ENCODE results near the gene SYT14. TPM values are rescaled to one million over a fixed set of nuclear protein-coding genes. Genes with fewer than 3 reads are reported as not detected.

Gene SYT14
- total RNA-seq, 4 donors from 2014 or later = 0.11 to 0.42 (median 0.15) TPM

DNA sequence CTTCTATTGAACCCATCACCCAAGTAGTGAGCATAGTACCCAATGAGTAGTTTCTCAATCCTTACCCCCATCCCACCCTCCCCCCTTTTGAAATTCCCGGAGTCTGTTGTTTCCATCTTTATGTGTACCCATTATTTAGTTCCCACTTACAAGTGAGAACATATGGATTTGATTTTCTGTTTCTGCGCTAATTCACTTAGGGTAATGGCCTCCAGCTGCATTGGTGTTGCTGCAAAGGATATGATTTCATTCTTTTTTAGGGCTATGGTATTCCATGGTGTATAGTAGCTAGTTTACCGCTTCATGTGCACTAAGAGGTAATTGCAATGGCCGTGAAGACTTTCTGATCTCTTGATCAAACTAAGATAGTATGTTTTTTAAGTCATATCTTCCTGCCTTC lies 187.1 kb downstream of the SYT14 start:
- TF ChIP-seq, protein P1, sequence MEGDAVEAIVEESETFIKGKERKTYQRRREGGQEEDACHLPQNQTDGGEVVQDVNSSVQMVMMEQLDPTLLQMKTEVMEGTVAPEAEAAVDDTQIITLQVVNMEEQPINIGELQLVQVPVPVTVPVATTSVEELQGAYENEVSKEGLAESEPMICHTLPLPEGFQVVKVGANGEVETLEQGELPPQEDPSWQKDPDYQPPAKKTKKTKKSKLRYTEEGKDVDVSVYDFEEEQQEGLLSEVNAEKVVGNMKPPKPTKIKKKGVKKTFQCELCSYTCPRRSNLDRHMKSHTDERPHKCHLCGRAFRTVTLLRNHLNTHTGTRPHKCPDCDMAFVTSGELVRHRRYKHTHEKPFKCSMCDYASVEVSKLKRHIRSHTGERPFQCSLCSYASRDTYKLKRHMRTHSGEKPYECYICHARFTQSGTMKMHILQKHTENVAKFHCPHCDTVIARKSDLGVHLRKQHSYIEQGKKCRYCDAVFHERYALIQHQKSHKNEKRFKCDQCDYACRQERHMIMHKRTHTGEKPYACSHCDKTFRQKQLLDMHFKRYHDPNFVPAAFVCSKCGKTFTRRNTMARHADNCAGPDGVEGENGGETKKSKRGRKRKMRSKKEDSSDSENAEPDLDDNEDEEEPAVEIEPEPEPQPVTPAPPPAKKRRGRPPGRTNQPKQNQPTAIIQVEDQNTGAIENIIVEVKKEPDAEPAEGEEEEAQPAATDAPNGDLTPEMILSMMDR (IDR thresholded peaks at IDR 0.05) = no peak
- TF ChIP-seq EP300 (IDR thresholded peaks at IDR 0.05) = no peak
- no peak for TF ChIP-seq POLR2A (IDR thresholded peaks at IDR 0.05; ENCODE audit: low read depth)
- 80% methylated on average over 4 of the region's 4 CpGs for WGBS
- Histone ChIP-seq H3K27ac (replicated peaks in 1 of 4) (no peak overlapping the region), H3K27me3 (no peaks in the 10 kb centered on the region), H3K4me3 (no peak overlapping the region), H3K9me3 (no peaks in the 10 kb centered on the region), H3K36me3 (no peaks in the 10 kb centered on the region), H3K4me1 (no peaks in the 10 kb centered on the region)
- intact Hi-C loops (cut with DNase I) = no loop called here
- DNase-seq (ENCODE audit: extremely low spot score) = no peak

DNA sequence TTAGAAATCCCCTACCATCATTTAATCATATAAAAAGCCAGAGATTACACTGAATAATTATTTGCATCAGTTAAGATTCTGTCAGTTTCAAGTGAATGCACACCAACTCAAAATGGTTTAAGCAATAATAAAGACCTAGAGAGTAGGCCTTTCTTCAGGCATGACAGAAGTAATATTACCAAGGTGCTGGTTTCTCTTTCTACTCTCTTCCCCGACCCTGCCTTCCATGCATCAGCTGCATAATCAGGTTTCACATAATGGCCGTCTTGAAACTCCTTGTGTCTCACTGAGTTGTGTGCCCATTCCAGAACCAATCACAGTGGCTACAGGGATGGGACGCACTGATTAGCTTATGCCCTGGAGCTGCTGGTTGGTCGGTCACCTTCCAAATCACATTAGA lies 191.1 kb downstream of the SYT14 start:
- Histone ChIP-seq H3K4me3 (no peak overlapping the region), H3K9me3 (no peaks in the 10 kb centered on the region), H3K27ac (replicated peaks in 1 of 4) (no peak overlapping the region), H3K36me3 (no peaks in the 10 kb centered on the region), H3K27me3 (peaks cover 0 to 9% (median 0%) of the 10 kb centered on the region in 4 donors), H3K4me1 (no peaks in the 10 kb centered on the region)
- no peak for TF ChIP-seq POLR2AphosphoS5 (IDR thresholded peaks at IDR 0.05)
- no peak for TF ChIP-seq EP300 (IDR thresholded peaks at IDR 0.05)
- TF ChIP-seq, protein P1 (IDR thresholded peaks at IDR 0.05) = no peak
- no peak for TF ChIP-seq POLR2A (IDR thresholded peaks at IDR 0.05; ENCODE audit: low read depth)
- DNase-seq (ENCODE audit: extremely low spot score) = no peak
- intact Hi-C loops (cut with DNase I) = no loop called here
- WGBS = 85% methylated on average over 3 of the region's 4 CpGs

DNA sequence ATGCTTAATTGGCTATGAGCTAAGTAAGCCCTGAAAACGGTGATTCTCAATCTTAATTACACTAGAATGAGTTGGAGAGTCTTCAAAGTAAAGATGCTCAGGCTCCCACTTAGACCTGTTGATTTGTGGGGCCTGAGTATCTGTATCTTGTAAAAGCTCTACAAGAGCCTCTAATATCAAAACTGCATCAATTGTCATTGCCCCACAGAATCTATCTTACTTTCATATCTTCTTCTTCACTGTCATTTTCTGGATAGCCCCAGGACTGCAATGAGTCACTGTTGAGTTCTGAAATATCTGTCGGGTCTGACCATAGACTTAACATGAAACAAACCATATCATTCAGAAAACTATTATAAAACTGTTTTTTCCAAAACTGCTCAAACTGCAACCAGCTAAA lies 191.7 kb downstream of the SYT14 start:
- Histone ChIP-seq H3K4me1 (no peaks in the 10 kb centered on the region), H3K27me3 (peaks cover 0 to 14% (median 0%) of the 10 kb centered on the region in 4 donors), H3K36me3 (no peaks in the 10 kb centered on the region), H3K27ac (replicated peaks in 1 of 4) (no peak overlapping the region), H3K9me3 (no peaks in the 10 kb centered on the region), H3K4me3 (no peak overlapping the region)
- 84% methylated on average over 2 of the region's 2 CpGs for WGBS
- TF ChIP-seq EP300 (IDR thresholded peaks at IDR 0.05) (no peak), POLR2AphosphoS5 (IDR thresholded peaks at IDR 0.05) (no peak), POLR2A (IDR thresholded peaks at IDR 0.05; ENCODE audit: low read depth) (no peak)
- TF ChIP-seq, protein P1 (IDR thresholded peaks at IDR 0.05) = no peak
- no peak for DNase-seq (ENCODE audit: extremely low spot score)
- intact Hi-C loops (cut with DNase I) = no loop called here

DNA sequence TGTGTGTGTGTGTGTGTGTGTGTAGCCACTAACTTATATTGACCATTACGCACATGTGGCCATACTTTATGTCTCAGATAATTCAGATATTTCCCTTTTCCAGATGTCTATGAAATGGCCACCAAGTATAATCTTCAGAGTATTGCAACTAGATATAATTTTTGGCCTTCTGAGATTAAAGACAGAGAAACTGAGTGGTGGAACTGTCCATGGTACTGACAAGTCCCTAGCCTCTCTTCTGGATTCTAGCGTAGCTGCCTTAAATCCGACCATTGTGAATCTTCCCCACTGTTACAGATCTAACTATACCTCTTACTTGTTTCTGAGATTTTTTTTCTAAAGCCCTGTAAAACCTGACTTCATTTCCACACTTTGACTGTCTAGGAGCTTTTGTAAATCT lies 194.6 kb downstream of the SYT14 start:
- intact Hi-C loops (cut with DNase I) = no loop called here
- no peaks in the 10 kb centered on the region for H3K36me3 ChIP-seq
- peaks cover 0 to 14% (median 0%) of the 10 kb centered on the region in 4 donors for H3K27me3 ChIP-seq
- H3K4me1 ChIP-seq = no peaks in the 10 kb centered on the region
- 55% methylated on average over 3 of the region's 3 CpGs for WGBS
- TF ChIP-seq EP300 (IDR thresholded peaks at IDR 0.05) (no peak), POLR2A (IDR thresholded peaks at IDR 0.05; ENCODE audit: low read depth) (no peak), POLR2AphosphoS5 (IDR thresholded peaks at IDR 0.05) (no peak)
- TF ChIP-seq, protein P1 (IDR thresholded peaks at IDR 0.05) = no peak
- DNase-seq (ENCODE audit: extremely low spot score) = no peak
- no peaks in the 10 kb centered on the region for H3K9me3 ChIP-seq
- no peak overlapping the region for H3K4me3 ChIP-seq
- H3K27ac ChIP-seq (replicated peaks in 1 of 4) = no peak overlapping the region

DNA sequence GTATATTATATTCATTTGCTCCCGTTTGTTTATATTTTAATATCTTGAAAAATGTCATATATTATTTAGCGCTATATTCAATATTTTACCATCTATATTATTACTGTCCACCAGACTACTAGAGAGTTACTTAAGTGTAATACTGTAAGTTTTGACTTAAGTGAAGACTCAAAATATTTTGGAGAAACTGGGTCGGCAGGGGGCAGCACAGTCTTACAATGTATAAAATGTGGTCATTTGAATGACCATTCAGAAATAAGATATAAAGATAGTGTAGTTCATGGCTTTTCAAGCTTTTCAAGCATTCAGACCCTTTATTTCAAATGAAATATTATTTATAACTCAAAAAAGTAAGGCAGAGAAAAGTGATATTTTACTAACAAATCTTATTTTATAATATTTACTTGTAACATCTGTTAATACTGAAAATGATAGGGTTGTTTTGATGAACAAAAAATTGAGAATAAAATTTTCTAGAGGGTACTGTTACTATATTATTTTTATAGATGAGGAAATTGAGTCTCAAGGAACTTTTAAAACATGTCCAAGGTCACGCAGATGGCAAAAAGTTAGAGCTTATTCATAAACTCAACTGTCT lies 205.5 kb downstream of the SYT14 start:
- no peak overlapping the region for H3K4me3 ChIP-seq
- H3K36me3 ChIP-seq = no peaks in the 10 kb centered on the region
- no peaks in the 10 kb centered on the region for H3K4me1 ChIP-seq
- TF ChIP-seq POLR2A (IDR thresholded peaks at IDR 0.05; ENCODE audit: low read depth) = no peak
- no peak for TF ChIP-seq POLR2AphosphoS5 (IDR thresholded peaks at IDR 0.05)
- TF ChIP-seq EP300 (IDR thresholded peaks at IDR 0.05) = no peak
- TF ChIP-seq, protein P1 (IDR thresholded peaks at IDR 0.05) = peak; percentile 56 to 69 (median 66)
- intact Hi-C loops (cut with DNase I) = loop anchor here (2.0 to 5.0 kb wide), 2 partner anchors 167 to 259 kb away; no protein-coding TSS in a partner anchor
- peaks cover 0 to 6% (median 0%) of the 10 kb centered on the region in 4 donors for H3K27me3 ChIP-seq
- 35% methylated on average over 4 of the region's 4 CpGs for WGBS
- H3K9me3 ChIP-seq = no peaks in the 10 kb centered on the region
- no peak overlapping the region for H3K27ac ChIP-seq (replicated peaks in 1 of 4)
- no peak for DNase-seq (ENCODE audit: extremely low spot score)
